DND-41 (cell line): ENCODE data around the gene RGS7.

Source experiments
- ATAC-seq: fragments of 200-7000 bp; cut with Tn5 transposase; 3 replicates; pipeline ENCODE4 v1.9.1; 2021; ENCODE audit warnings: low read depth; ENCODE audit not compliant: insufficient read depth
- DNase-seq: peaks from one replicate; pipeline ENCODE4 v3.0.0-alpha.2; 2020
- H2AFZ ChIP-seq: 2 replicates; pipeline ENCODE4 v1.6.0; 2012; ENCODE audit warnings: low read depth, low read length
- H3K27ac ChIP-seq: 2 replicates; pipeline ENCODE4 v1.5.1; 2012; ENCODE audit warnings: low read length, inconsistent platforms
- H3K27me3 ChIP-seq: fragments of 200-600 bp; sonication (generic); 2 replicates; pipeline ENCODE4 v1.6.0; 2012; ENCODE audit warnings: low read length, mild to moderate bottlenecking, inconsistent platforms; ENCODE audit not compliant: insufficient read depth, poor library complexity
- H3K36me3 ChIP-seq: 2 replicates; pipeline ENCODE4 v1.5.1; 2012; ENCODE audit warnings: low read length, inconsistent platforms; ENCODE audit not compliant: insufficient read depth
- H3K4me1 ChIP-seq: 2 replicates; pipeline ENCODE4 v1.5.1; 2012; ENCODE audit warnings: mild to moderate bottlenecking, low read length; ENCODE audit not compliant: insufficient read depth
- H3K4me2 ChIP-seq: 2 replicates; pipeline ENCODE4 v1.6.0; 2012; ENCODE audit warnings: mild to moderate bottlenecking, moderate library complexity, low read length, inconsistent platforms; ENCODE audit not compliant: insufficient read depth
- H3K4me3 ChIP-seq, 2 experiments: fragments of 200-600 bp in 1 of 2; shearing (Covaris generic) in 1 of 2; 2 replicates each; pipeline ENCODE4 v1.5.1; 2012 to 2016; ENCODE audit warnings: inconsistent platforms in 2 of 2, low read length in 2 of 2, mild to moderate bottlenecking in 2 of 2, low read depth in 1 of 2, moderate library complexity in 1 of 2
- H3K79me2 ChIP-seq: 2 replicates; pipeline ENCODE4 v1.6.0; 2012; ENCODE audit warnings: low read length, inconsistent platforms; ENCODE audit not compliant: insufficient read depth
- H3K9ac ChIP-seq: 2 replicates; pipeline ENCODE4 v1.6.0; 2012; ENCODE audit warnings: low read depth, mild to moderate bottlenecking, inconsistent platforms, low read length, moderate library complexity
- H3K9me3 ChIP-seq: 2 replicates; pipeline ENCODE4 v1.5.1; 2012; ENCODE audit warnings: low read length, moderate library complexity, mild to moderate bottlenecking, inconsistent platforms; ENCODE audit not compliant: insufficient read depth, severe bottlenecking
- H4K20me1 ChIP-seq: 2 replicates; pipeline ENCODE4 v1.6.0; 2012; ENCODE audit warnings: low read length; ENCODE audit not compliant: insufficient read depth
- EZH2 ChIP-seq: IDR thresholded peaks from 3 replicates; pipeline ENCODE4 v1.6.1; 2012; ENCODE audit warnings: borderline replicate concordance, low read depth, mild to moderate bottlenecking, moderate library complexity, low read length, inconsistent platforms; ENCODE audit not compliant: severe bottlenecking
- TF ChIP-seq, protein P1 (sequence below): IDR thresholded peaks from 2 replicates; pipeline ENCODE4 v1.5.1; 2012; ENCODE audit warnings: borderline replicate concordance, low read length, moderate library complexity, mild to moderate bottlenecking; ENCODE audit not compliant: poor library complexity, severe bottlenecking; ENCODE audit errors: extremely low read depth

The RGS7 gene

DNA sequence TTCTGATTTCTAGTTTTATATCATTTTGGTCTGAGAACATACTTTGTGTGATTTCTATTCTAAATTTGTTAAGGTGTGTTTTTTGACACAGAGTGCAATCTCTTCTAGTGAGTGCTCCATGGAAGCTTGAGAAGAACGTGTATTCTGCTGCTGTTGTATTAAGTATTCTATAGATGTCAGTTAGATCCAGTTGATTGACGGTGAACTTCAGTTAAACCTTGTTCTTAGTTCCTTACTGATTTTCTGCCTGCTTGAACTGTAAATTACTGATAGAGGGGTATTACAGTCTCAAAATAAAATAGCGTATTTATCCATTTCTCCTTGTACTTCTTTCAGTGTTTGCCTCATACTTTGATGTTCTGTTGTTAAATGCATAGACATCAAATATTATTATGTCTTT lies 497.0 kb downstream of the RGS7 start:
- no peak for ATAC-seq
- no peak overlapping the region for H3K4me3 ChIP-seq
- no peak overlapping the region for H2AFZ ChIP-seq
- no peaks in the 10 kb centered on the region for H3K4me1 ChIP-seq
- H4K20me1 ChIP-seq = no peaks in the 10 kb centered on the region
- no peaks in the 10 kb centered on the region for H3K27me3 ChIP-seq
- no peaks in the 10 kb centered on the region for H3K36me3 ChIP-seq
- TF ChIP-seq EZH2 = no peak
- TF ChIP-seq, protein P1, sequence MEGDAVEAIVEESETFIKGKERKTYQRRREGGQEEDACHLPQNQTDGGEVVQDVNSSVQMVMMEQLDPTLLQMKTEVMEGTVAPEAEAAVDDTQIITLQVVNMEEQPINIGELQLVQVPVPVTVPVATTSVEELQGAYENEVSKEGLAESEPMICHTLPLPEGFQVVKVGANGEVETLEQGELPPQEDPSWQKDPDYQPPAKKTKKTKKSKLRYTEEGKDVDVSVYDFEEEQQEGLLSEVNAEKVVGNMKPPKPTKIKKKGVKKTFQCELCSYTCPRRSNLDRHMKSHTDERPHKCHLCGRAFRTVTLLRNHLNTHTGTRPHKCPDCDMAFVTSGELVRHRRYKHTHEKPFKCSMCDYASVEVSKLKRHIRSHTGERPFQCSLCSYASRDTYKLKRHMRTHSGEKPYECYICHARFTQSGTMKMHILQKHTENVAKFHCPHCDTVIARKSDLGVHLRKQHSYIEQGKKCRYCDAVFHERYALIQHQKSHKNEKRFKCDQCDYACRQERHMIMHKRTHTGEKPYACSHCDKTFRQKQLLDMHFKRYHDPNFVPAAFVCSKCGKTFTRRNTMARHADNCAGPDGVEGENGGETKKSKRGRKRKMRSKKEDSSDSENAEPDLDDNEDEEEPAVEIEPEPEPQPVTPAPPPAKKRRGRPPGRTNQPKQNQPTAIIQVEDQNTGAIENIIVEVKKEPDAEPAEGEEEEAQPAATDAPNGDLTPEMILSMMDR = no peak
- H3K9me3 ChIP-seq = no peaks in the 10 kb centered on the region
- H3K4me2 ChIP-seq = no peak overlapping the region
- H3K79me2 ChIP-seq = no peaks in the 10 kb centered on the region
- H3K27ac ChIP-seq = no peak overlapping the region
- DNase-seq = no peak
- H3K9ac ChIP-seq = no peak overlapping the region

DNA sequence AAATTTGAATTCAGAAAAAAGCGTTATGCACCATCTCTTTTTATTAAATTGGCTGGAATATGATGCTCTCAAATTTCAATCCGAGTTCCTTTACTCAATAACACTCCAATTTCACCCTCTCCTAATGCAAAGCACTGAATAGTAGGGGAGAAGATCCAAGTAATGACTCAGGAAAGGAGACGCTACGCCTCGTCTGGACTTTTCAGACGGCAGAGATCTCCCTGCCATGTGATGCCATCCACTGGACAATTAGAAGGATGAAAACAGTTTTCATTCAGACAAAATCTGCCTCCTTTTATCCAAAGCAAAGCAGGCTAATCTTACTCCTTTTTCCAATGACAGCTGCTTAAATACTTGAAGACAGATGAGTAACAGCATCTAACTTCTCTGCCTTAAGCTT lies 502.6 kb downstream of the RGS7 start:
- Histone ChIP-seq H3K27ac (no peak overlapping the region), H3K27me3 (no peaks in the 10 kb centered on the region), H4K20me1 (no peaks in the 10 kb centered on the region), H3K4me3 (no peak overlapping the region), H3K4me2 (no peak overlapping the region), H2AFZ (no peak overlapping the region), H3K36me3 (no peaks in the 10 kb centered on the region), H3K4me1 (no peaks in the 10 kb centered on the region), H3K9ac (no peak overlapping the region), H3K79me2 (no peaks in the 10 kb centered on the region), H3K9me3 (peaks cover 2% of the 10 kb centered on the region)
- TF ChIP-seq, protein P1 = no peak
- TF ChIP-seq EZH2 = no peak
- ATAC-seq (no peak), DNase-seq (no peak)

DNA sequence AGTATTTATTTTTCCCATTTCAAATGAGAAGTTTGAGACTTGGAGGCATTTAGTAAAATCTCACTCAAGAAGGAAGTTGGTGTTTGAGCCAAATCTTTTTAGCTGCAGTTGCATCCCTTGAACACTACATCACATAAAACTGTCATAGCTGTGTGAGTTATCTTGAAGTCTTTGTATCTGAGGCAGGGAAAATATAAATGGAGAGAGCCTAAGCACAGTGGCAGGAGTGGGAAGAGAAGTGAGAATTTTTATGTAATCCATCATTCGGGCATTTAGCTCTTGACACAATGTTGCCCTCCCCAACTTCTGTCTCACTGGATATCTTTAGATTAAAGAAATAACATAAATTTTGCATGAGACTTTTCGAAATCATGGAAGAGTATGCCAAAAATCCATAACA lies 509.7 kb downstream of the RGS7 start:
- no peak overlapping the region for H3K9ac ChIP-seq
- peaks cover 2% of the 10 kb centered on the region for H3K9me3 ChIP-seq
- no peaks in the 10 kb centered on the region for H3K79me2 ChIP-seq
- DNase-seq = no peak
- H3K36me3 ChIP-seq = no peaks in the 10 kb centered on the region
- TF ChIP-seq, protein P1 = no peak
- no peak for TF ChIP-seq EZH2
- H3K4me2 ChIP-seq = no peak overlapping the region
- H3K27ac ChIP-seq = no peak overlapping the region
- H3K4me3 ChIP-seq = no peak overlapping the region
- no peaks in the 10 kb centered on the region for H3K27me3 ChIP-seq
- no peak for ATAC-seq
- no peaks in the 10 kb centered on the region for H4K20me1 ChIP-seq
- H3K4me1 ChIP-seq = no peaks in the 10 kb centered on the region
- H2AFZ ChIP-seq = no peak overlapping the region

DNA sequence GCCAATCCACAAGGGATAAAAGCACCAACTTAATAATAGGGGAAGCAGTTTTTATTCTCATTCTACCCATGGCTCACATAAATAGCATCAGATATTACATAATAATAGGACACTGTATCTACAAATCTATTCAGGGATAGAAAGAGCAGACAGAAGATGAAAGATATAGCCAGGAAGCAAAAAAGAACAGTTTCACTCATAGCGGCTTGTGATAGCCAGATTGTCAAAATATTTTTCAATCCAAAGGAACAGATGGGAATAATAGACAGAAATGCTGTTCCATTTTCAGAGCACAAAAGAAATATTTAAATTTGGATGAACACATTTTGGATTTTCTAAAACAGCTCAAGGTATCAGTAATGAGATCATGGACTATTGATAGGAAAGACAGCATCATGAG lies 512.5 kb downstream of the RGS7 start:
- DNase-seq = no peak
- no peaks in the 10 kb centered on the region for H3K79me2 ChIP-seq
- H3K4me2 ChIP-seq = no peak overlapping the region
- no peak overlapping the region for H3K27ac ChIP-seq
- H2AFZ ChIP-seq = no peak overlapping the region
- no peaks in the 10 kb centered on the region for H4K20me1 ChIP-seq
- ATAC-seq = no peak
- H3K9ac ChIP-seq = no peak overlapping the region
- TF ChIP-seq EZH2 = no peak
- TF ChIP-seq, protein P1 = no peak
- H3K9me3 ChIP-seq = no peaks in the 10 kb centered on the region
- H3K4me1 ChIP-seq = no peaks in the 10 kb centered on the region
- H3K27me3 ChIP-seq = no peaks in the 10 kb centered on the region
- no peak overlapping the region for H3K4me3 ChIP-seq
- no peaks in the 10 kb centered on the region for H3K36me3 ChIP-seq
